Muscle layer of colon (tissue), 2 donors: ENCODE data around the gene ADORA1.

Experiments used
- H3K27ac ChIP-seq: one replicate; pipeline ENCODE4 v1.7.0; 2013; ENCODE audit warnings: low read depth, mild to moderate bottlenecking, low read length, moderate library complexity
- H3K27me3 ChIP-seq, 2 donors: one replicate each; pipeline ENCODE4 v1.7.0; 2013; ENCODE audit warnings: low read length in 2 of 2, mild to moderate bottlenecking in 2 of 2; ENCODE audit not compliant: insufficient read depth in 2 of 2, control insufficient read depth in 1 of 2
- H3K36me3 ChIP-seq: one replicate; pipeline ENCODE4 v1.7.0; 2013; ENCODE audit warnings: mild to moderate bottlenecking, low read length; ENCODE audit not compliant: insufficient read depth
- H3K4me1 ChIP-seq: one replicate; pipeline ENCODE4 v1.7.0; 2013; ENCODE audit warnings: mild to moderate bottlenecking, low read length; ENCODE audit not compliant: insufficient read depth
- H3K4me3 ChIP-seq, 2 donors: one replicate each; pipeline ENCODE4 v1.7.0; 2013; ENCODE audit warnings: low read length in 2 of 2, low read depth in 1 of 2, mild to moderate bottlenecking in 1 of 2, moderate library complexity in 1 of 2
- H3K9ac ChIP-seq: one replicate; pipeline ENCODE4 v1.7.0; 2013; ENCODE audit warnings: low read length
- H3K9me3 ChIP-seq: one replicate; pipeline ENCODE4 v1.7.0; 2013; ENCODE audit warnings: mild to moderate bottlenecking, low read length
- donor health status: abdominal sarcoma.
- donor health status: Adenocarcinoma of cecum.

The ADORA1 gene

GRCh38 chr1:203175827-203176241 is 48.3 kb downstream of the ADORA1 start:
- Histone ChIP-seq H3K4me1 (no peaks in the 10 kb centered on the region), H3K36me3 (no peaks in the 10 kb centered on the region), H3K4me3 (no peak overlapping the region), H3K27ac (no peak overlapping the region), H3K9me3 (no peaks in the 10 kb centered on the region), H3K9ac (no peak overlapping the region), H3K27me3 (no peaks in the 10 kb centered on the region)

GRCh38 chr1:203176273-203177035 is 48.9 kb downstream of the ADORA1 start:
- H3K9me3 ChIP-seq = no peaks in the 10 kb centered on the region
- no peak overlapping the region for H3K27ac ChIP-seq
- H3K4me1 ChIP-seq = no peaks in the 10 kb centered on the region
- no peak overlapping the region for H3K4me3 ChIP-seq
- no peak overlapping the region for H3K9ac ChIP-seq
- no peaks in the 10 kb centered on the region for H3K27me3 ChIP-seq
- H3K36me3 ChIP-seq = no peaks in the 10 kb centered on the region

DNA sequence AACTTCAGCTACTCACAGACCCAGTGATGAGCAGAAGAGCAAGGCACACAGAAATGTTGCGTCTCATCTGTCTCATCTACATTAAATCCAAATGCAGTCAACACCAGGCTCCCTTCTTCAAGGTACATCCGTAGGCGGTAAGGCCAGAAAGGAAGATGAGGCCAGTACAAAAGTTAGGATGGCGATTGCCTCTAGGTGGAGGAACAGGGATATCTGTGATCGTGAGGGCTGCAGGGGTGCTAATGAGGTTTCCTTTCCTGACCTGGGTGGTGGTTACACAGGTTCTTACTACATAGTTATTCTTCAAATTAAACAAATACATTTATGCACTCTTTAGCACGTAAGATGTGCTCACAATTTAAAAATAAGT is 49.5 kb downstream of the ADORA1 start:
- Histone ChIP-seq H3K4me1 (no peaks in the 10 kb centered on the region), H3K27me3 (no peaks in the 10 kb centered on the region), H3K36me3 (no peaks in the 10 kb centered on the region), H3K4me3 (no peak overlapping the region), H3K9ac (no peak overlapping the region), H3K9me3 (no peaks in the 10 kb centered on the region), H3K27ac (no peak overlapping the region)

DNA sequence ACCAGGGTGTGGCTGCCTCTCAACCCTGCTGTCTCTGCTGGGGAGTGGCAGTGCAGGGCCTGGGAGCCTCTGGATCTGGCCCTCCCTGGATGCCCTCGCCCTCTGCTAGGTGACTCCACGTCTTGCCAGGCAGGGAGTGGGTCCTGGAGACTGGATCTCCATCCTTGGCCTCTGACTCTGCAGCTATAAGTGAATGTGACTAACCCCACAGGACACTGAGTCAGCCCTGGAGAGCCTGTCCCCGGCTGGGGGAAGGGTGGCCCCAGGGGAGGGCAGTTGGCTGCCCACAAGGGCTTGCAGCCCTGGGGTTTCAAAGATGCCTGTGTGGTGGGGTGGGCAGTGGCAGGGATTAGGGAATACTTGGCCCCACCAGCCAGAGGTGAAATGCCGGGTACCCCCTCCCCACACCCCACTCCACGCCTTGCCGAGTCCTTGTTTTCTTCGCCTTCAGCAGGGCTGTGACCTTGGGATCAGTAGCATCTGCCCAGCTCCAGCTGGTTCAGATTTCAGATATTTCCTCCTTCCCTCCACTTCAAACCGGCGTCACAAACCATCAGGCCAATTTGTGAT is 50.0 kb downstream of the ADORA1 start:
- Histone ChIP-seq H3K36me3 (no peaks in the 10 kb centered on the region), H3K9ac (no peak overlapping the region), H3K27ac (no peak overlapping the region)

GRCh38 chr1:203178083-203178482 is 50.6 kb downstream of the ADORA1 start:
- H3K36me3 ChIP-seq = no peaks in the 10 kb centered on the region
- no peaks in the 10 kb centered on the region for H3K9me3 ChIP-seq
- no peak overlapping the region for H3K9ac ChIP-seq
- H3K4me1 ChIP-seq = no peaks in the 10 kb centered on the region
- H3K27ac ChIP-seq = no peak overlapping the region
- no peak overlapping the region for H3K4me3 ChIP-seq
- H3K27me3 ChIP-seq = no peaks in the 10 kb centered on the region

More for the DNA sequence above, 50.0 kb downstream of the ADORA1 start:
- Histone ChIP-seq H3K27me3 (no peaks in the 10 kb centered on the region), H3K9me3 (no peaks in the 10 kb centered on the region), H3K4me3 (no peak overlapping the region), H3K4me1 (no peaks in the 10 kb centered on the region)

GRCh38 chr1:203178821-203179666 is 51.5 kb downstream of the ADORA1 start:
- Histone ChIP-seq H3K9ac (no peak overlapping the region), H3K4me3 (no peak overlapping the region)

DNA sequence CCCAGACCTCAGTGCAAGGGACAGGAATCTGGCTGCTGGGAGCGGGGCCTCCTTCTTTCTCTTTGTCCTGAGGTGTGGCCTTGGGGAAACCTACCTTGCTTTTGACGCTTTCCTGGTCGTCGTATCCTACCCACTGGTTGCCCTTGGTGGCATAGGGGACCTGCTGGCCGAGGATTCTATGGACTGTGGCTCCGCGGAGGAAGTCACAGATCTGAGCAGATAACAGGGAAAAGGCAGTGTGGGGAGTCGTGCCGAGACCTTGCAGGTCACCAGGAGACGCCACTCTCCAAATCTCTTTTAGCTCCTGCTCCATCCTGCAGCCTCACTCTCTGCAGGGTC is 52.1 kb downstream of the ADORA1 start:
- Histone ChIP-seq H3K36me3 (no peaks in the 10 kb centered on the region), H3K4me1 (no peaks in the 10 kb centered on the region), H3K4me3 (no peak overlapping the region), H3K27me3 (no peaks in the 10 kb centered on the region), H3K9me3 (no peaks in the 10 kb centered on the region), H3K9ac (no peak overlapping the region), H3K27ac (no peak overlapping the region)

More at GRCh38 chr1:203178821-203179666, 51.5 kb downstream of the ADORA1 start:
- H3K27ac ChIP-seq = no peak overlapping the region
- H3K4me1 ChIP-seq = no peaks in the 10 kb centered on the region
- H3K9me3 ChIP-seq = no peaks in the 10 kb centered on the region
- no peaks in the 10 kb centered on the region for H3K27me3 ChIP-seq
- H3K36me3 ChIP-seq = no peaks in the 10 kb centered on the region

GRCh38 chr1:203180611-203181330 is 53.2 kb downstream of the ADORA1 start:
- Histone ChIP-seq H3K9me3 (no peaks in the 10 kb centered on the region), H3K9ac (no peak overlapping the region)

DNA sequence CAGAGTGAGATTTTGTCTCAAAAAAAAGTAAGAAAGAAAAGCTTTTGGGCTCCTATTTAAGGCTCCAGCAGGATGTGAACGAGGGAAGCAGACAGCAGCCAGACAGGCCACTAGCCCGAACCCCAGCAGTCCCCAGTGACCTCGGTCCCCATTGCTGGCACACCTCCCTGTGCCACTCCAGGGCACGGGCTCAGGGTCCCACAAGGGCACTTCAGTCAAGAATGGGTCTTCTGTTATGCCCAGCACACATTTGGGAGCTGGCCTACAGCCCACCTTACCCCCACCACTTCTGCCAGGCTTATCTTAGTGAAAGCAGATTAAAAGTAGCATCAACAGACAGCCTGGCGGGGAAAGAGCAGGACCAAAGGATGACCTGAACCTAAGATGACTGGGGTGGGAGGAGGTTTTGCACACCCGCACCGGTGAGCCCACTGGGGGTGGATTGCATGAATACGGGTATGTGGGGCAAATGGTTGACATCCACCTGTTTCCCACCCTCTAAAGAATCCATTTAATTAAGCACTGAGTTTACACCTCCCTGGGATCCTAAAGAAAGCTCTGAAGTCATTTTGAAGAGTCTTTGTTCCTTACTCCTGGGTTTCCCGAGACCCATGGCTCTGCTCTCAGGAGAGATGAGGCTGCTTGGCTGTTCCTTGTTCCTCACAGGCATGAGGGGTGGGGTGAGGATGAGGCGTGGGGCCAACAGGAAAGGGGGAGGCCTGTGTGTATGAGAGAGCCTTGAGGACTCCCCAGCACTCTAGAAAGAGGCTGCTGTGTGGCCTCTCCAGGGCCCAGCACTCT is 54.3 kb downstream of the ADORA1 start:
- no peaks in the 10 kb centered on the region for H3K9me3 ChIP-seq
- no peak overlapping the region for H3K27ac ChIP-seq
- H3K27me3 ChIP-seq = no peaks in the 10 kb centered on the region
- peaks cover 3% of the 10 kb centered on the region for H3K4me1 ChIP-seq
- no peak overlapping the region for H3K4me3 ChIP-seq
- no peaks in the 10 kb centered on the region for H3K36me3 ChIP-seq
- H3K9ac ChIP-seq = no peak overlapping the region

More at GRCh38 chr1:203180611-203181330, 53.2 kb downstream of the ADORA1 start:
- Histone ChIP-seq H3K4me1 (no peaks in the 10 kb centered on the region), H3K27ac (no peak overlapping the region), H3K27me3 (no peaks in the 10 kb centered on the region), H3K4me3 (no peak overlapping the region), H3K36me3 (no peaks in the 10 kb centered on the region)

GRCh38 chr1:203182387-203182953 is 54.9 kb downstream of the ADORA1 start:
- Histone ChIP-seq H3K4me3 (no peak overlapping the region), H3K9me3 (no peaks in the 10 kb centered on the region)

More at GRCh38 chr1:203182387-203182953, 54.9 kb downstream of the ADORA1 start:
- no peaks in the 10 kb centered on the region for H3K27me3 ChIP-seq
- no peak overlapping the region for H3K9ac ChIP-seq
- H3K4me1 ChIP-seq = peaks cover 6% of the 10 kb centered on the region
- H3K36me3 ChIP-seq = no peaks in the 10 kb centered on the region
- no peak overlapping the region for H3K27ac ChIP-seq
